WTC11 (cell line): ENCODE measurements around the gene ZCCHC7. TPM values are rescaled to one million over a fixed set of nuclear protein-coding genes. Genes with fewer than 3 reads are reported as not detected.

ENCODE experiments used
- ATAC-seq: fragments of 200-7000 bp; cut with Tn5 transposase; 2 replicates; pipeline ENCODE4 v1.10.0; 2021; ENCODE audit warnings: mild to moderate bottlenecking, moderate library complexity
- CTCF ChIA-PET: fragments of 300-600 bp; sonication (Branson Sonifier 250); formaldehyde crosslinking; loops from one replicate; lab custom pipeline; 2021; ENCODE audit warnings: antibody characterized with exemption; lab: Charles Lee
- POLR2A ChIA-PET: fragments of 350-600 bp; sonication (Branson Sonifier 250); formaldehyde crosslinking; loops from one replicate; lab custom pipeline; 2021; ENCODE audit warnings: antibody characterized with exemption; lab: Charles Lee
- DNase-seq: peaks from one replicate; pipeline ENCODE4 v3.0.0; 2021; ENCODE audit warnings: low spot score
- H3K27ac Mint-ChIP-seq: 2 replicates; pipeline ENCODE4 v1.8.0; 2021; ENCODE audit warnings: mixed read lengths
- H3K27me3 Mint-ChIP-seq: 2 replicates; pipeline ENCODE4 v1.8.0; 2021; ENCODE audit warnings: low read depth, mild to moderate bottlenecking, moderate library complexity, mixed read lengths
- H3K36me3 Mint-ChIP-seq: 2 replicates; pipeline ENCODE4 v1.8.0; 2021; ENCODE audit warnings: mixed read lengths
- H3K4me1 Mint-ChIP-seq: 2 replicates; pipeline ENCODE4 v1.8.0; 2022; ENCODE audit warnings: mixed read lengths
- H3K4me3 Mint-ChIP-seq: 2 replicates; pipeline ENCODE4 v1.8.0; 2021; ENCODE audit warnings: mild to moderate bottlenecking, moderate library complexity, mixed read lengths
- H3K9me3 Mint-ChIP-seq: 2 replicates; pipeline ENCODE4 v1.8.0; 2021; ENCODE audit warnings: mixed read lengths
- ATF6 ChIP-seq: sonication (generic); formaldehyde crosslinking; IDR thresholded peaks from 2 replicates; pipeline ENCODE4 v1.8.1; 2023; ENCODE audit warnings: mild to moderate bottlenecking, missing genetic modification reagents
- CDX4 ChIP-seq: fragments of 250-450 bp; sonication (Bioruptor Pico); IDR thresholded peaks from 2 replicates; pipeline ENCODE4 v1.9.0; 2021; ENCODE audit warnings: moderate library complexity, mild to moderate bottlenecking, inconsistent platforms, borderline replicate concordance
- E2F5 ChIP-seq: sonication (generic); formaldehyde crosslinking; IDR thresholded peaks from 2 replicates; pipeline ENCODE4 v1.8.1; 2022; ENCODE audit warnings: mild to moderate bottlenecking, moderate library complexity, missing genetic modification reagents
- FOXJ3 ChIP-seq: sonication (generic); formaldehyde crosslinking; IDR thresholded peaks from 2 replicates; pipeline ENCODE4 v1.9.0; 2021; ENCODE audit warnings: missing genetic modification reagents, mild to moderate bottlenecking, borderline replicate concordance
- HMGXB4 ChIP-seq: sonication (generic); formaldehyde crosslinking; IDR thresholded peaks from 2 replicates; pipeline ENCODE4 v1.8.1; 2023; ENCODE audit warnings: mild to moderate bottlenecking, moderate library complexity, missing genetic modification reagents
- OVOL2 ChIP-seq: fragments of 250-450 bp; sonication (Bioruptor Pico); IDR thresholded peaks from 2 replicates; pipeline ENCODE4 v1.9.0; 2021; ENCODE audit warnings: mild to moderate bottlenecking, borderline replicate concordance
- RELA ChIP-seq: sonication (generic); formaldehyde crosslinking; IDR thresholded peaks from 2 replicates; pipeline ENCODE4 v1.8.1; 2022; ENCODE audit warnings: missing genetic modification reagents, mild to moderate bottlenecking, borderline replicate concordance
- RORB ChIP-seq: fragments of 250-450 bp; sonication (Bioruptor Pico); IDR thresholded peaks from 2 replicates; pipeline ENCODE4 v1.9.0; 2021; ENCODE audit warnings: mild to moderate bottlenecking
- SOX15 ChIP-seq: fragments of 250-450 bp; sonication (Bioruptor Pico); IDR thresholded peaks from 2 replicates; pipeline ENCODE4 v1.9.0; 2021; ENCODE audit warnings: mild to moderate bottlenecking
- STAT6 ChIP-seq: sonication (generic); formaldehyde crosslinking; conservative IDR thresholded peaks from 2 replicates; pipeline ENCODE4 v1.8.1; 2023; ENCODE audit warnings: mild to moderate bottlenecking, low read depth, missing genetic modification reagents, moderate library complexity
- TP53 ChIP-seq: sonication (generic); formaldehyde crosslinking; IDR thresholded peaks from 2 replicates; pipeline ENCODE4 v1.8.1; 2023; ENCODE audit warnings: mild to moderate bottlenecking, missing genetic modification reagents
- USF1 ChIP-seq: sonication (generic); formaldehyde crosslinking; IDR thresholded peaks from 2 replicates; pipeline ENCODE4 v1.8.0; 2022; ENCODE audit warnings: mild to moderate bottlenecking, missing genetic modification reagents
- ZMAT4 ChIP-seq: fragments of 250-450 bp; sonication (Bioruptor Pico); IDR thresholded peaks from 2 replicates; pipeline ENCODE4 v1.9.0; 2021; ENCODE audit warnings: mild to moderate bottlenecking
- ZNF138 ChIP-seq: sonication (generic); formaldehyde crosslinking; conservative IDR thresholded peaks from 2 replicates; pipeline ENCODE4 v1.8.1; 2022; ENCODE audit warnings: mild to moderate bottlenecking, moderate library complexity, missing genetic modification reagents
- ZNF317 ChIP-seq: sonication (generic); formaldehyde crosslinking; IDR thresholded peaks from 2 replicates; pipeline ENCODE4 v1.8.1; 2023; ENCODE audit warnings: low read depth, mild to moderate bottlenecking, moderate library complexity, missing genetic modification reagents, borderline replicate concordance
- ZNF512 ChIP-seq: sonication (generic); formaldehyde crosslinking; IDR thresholded peaks from 2 replicates; pipeline ENCODE4 v1.8.1; 2022; ENCODE audit warnings: missing genetic modification reagents, borderline replicate concordance
- ZNF532 ChIP-seq: fragments of 250-450 bp; sonication (Bioruptor Pico); IDR thresholded peaks from 2 replicates; pipeline ENCODE4 v1.9.0; 2021; ENCODE audit warnings: mild to moderate bottlenecking, borderline replicate concordance
- total RNA-seq: library from RNA; stranded (reverse); gene quantifications from 3 replicates; pipeline ENCODE4 v1.2.3, GENCODE V29; 2021

Gene ZCCHC7
- total RNA-seq, 1 experiment from 2014 or later, result 30.1 TPM

- TF ChIP-seq ZNF512 (CRISPR knock-in tag) (no peak), HMGXB4 (CRISPR knock-in tag) (no peak), E2F5 (CRISPR knock-in tag) (no peak), ZMAT4 (no peak), RORB (no peak), USF1 (CRISPR knock-in tag) (no peak)
These were observed 7.7 kb downstream of the ZCCHC7 start (continued) for GRCh38 chr9:37128051-37128450.

GRCh38 chr9:37134166-37134565 is 13.8 kb downstream of the ZCCHC7 start:
- H3K27ac Mint-ChIP-seq, result no peak overlapping the region
- ATAC-seq, result no peak
- H3K4me3 Mint-ChIP-seq, result no peak overlapping the region
- CTCF ChIA-PET, result no interaction called here
- POLR2A ChIA-PET, result no interaction called here
- TF ChIP-seq ATF6 (CRISPR knock-in tag), result no peak
- TF ChIP-seq STAT6, result no peak
- no peak for TF ChIP-seq RELA (CRISPR knock-in tag)
- no peak for TF ChIP-seq ZNF138 (CRISPR knock-in tag)
- TF ChIP-seq SOX15 (CRISPR knock-in tag), result no peak
- no peak for TF ChIP-seq OVOL2
- no peak for TF ChIP-seq E2F5 (CRISPR knock-in tag)
- no peak for TF ChIP-seq ZNF532 (CRISPR knock-in tag)
- no peak for TF ChIP-seq FOXJ3
- no peak for TF ChIP-seq ZNF317 (CRISPR knock-in tag)
- no peak for TF ChIP-seq CDX4 (CRISPR knock-in tag)
- no peak for TF ChIP-seq TP53 (CRISPR knock-in tag)
- TF ChIP-seq, all 79 proteins: peak for 0
- Mint-ChIP-seq H3K27me3 (no peaks in the 10 kb centered on the region), H3K9me3 (no peaks in the 10 kb centered on the region), H3K4me1 (peaks cover 31% of the 10 kb centered on the region), H3K36me3 (peaks cover 17% of the 10 kb centered on the region)
- no peak for DNase-seq
